Tibial nerve (tissue), 4 donors: ENCODE measurements around the gene RND2. TPM values are rescaled to one million over a fixed set of nuclear protein-coding genes. Genes with fewer than 3 reads are reported as not detected.
"Not testable (repeated sequence)": the region's sequence is repeated elsewhere in the genome, so short reads cannot be mapped to it uniquely, and the experiment has no call there.

Experiments used
- DNase-seq, 2 donors: peaks; one replicate each; pipeline ENCODE4 v3.0.0-alpha.2; 2019; ENCODE audit warnings: low spot score in 2 of 2
- H3K27ac ChIP-seq, 4 donors: fragments of 200-600 bp; sonication (generic) in 3 of 4; one replicate each; pipeline ENCODE4 v1.5.1; 2017 to 2019; ENCODE audit warnings: mild to moderate bottlenecking in 1 of 4
- H3K27me3 ChIP-seq, 2 donors: fragments of 200-600 bp; sonication (generic) in 1 of 2; one replicate each; pipeline versions ENCODE4 v1.5.1 to v1.6.0; 2017 to 2019
- H3K36me3 ChIP-seq, 3 donors: fragments of 200-600 bp; sonication (generic); one replicate each; pipeline ENCODE4 v1.5.1; 2018 to 2019
- H3K4me1 ChIP-seq, 4 donors: fragments of 200-600 bp; sonication (generic) in 3 of 4; one replicate each; pipeline ENCODE4 v1.5.1; 2017 to 2019
- H3K4me3 ChIP-seq, 4 donors: fragments of 200-600 bp; sonication (generic) in 3 of 4; one replicate each; pipeline ENCODE4 v1.5.1; 2017 to 2019; ENCODE audit warnings: mild to moderate bottlenecking in 1 of 4, moderate library complexity in 1 of 4
- H3K9me3 ChIP-seq, 4 donors: fragments of 200-600 bp; sonication (generic) in 3 of 4; one replicate each; pipeline ENCODE4 v1.5.1; 2017 to 2019
- CTCF ChIP-seq, 5 experiments: fragments of 200-600 bp in 3 of 5; fragments of 450-650 bp in 2 of 5; sonication (generic) in 3 of 5; IDR thresholded peaks; one replicate each; pipeline ENCODE4 v1.5.1; 2016 to 2019; ENCODE audit warnings: antibody characterized with exemption in 5 of 5, mild to moderate bottlenecking in 3 of 5, moderate library complexity in 2 of 5
- EP300 ChIP-seq, 2 donors: sonication (generic); formaldehyde crosslinking; IDR thresholded peaks; one replicate each; pipeline ENCODE4 v1.6.1; 2017; ENCODE audit warnings: antibody characterized with exemption in 2 of 2, mild to moderate bottlenecking in 1 of 2
- POLR2A ChIP-seq, 2 donors: fragments of 450-650 bp; IDR thresholded peaks; one replicate each; pipeline ENCODE4 v1.6.1; 2017; ENCODE audit warnings: antibody characterized with exemption in 2 of 2, mild to moderate bottlenecking in 2 of 2, moderate library complexity in 2 of 2
- WGBS, 2 donors: methylation state at CpG; one replicate each; pipeline ENCODE4 v1.1.5; 2018; 5-methylcytosine and 5-hydroxymethylcytosine counted together
- total RNA-seq, 4 donors: library from RNA; depleted of rRNA; stranded (reverse); fragments of >200 nt; gene quantifications; one replicate each; pipeline ENCODE4 v1.1.0, GENCODE V29; 2016

Gene RND2
- total RNA-seq, 4 donors from 2014 or later, result 0.59 to 2.6 (median 1.9) TPM

GRCh38 chr17:42991471-42991870, 33.6 kb upstream of the RND2 start:
- Histone ChIP-seq H3K27me3 (no peaks in the 10 kb centered on the region), H3K9me3 (no peaks in the 10 kb centered on the region), H3K4me3 (no peak overlapping the region), H3K4me1 (peaks cover 0 to 3% (median 0%) of the 10 kb centered on the region in 4 donors), H3K27ac (no peak overlapping the region), H3K36me3 (peaks cover 7 to 78% (median 33%) of the 10 kb centered on the region in 3 donors)
- no peak for TF ChIP-seq CTCF (IDR thresholded peaks at IDR 0.05)
- DNase-seq, result no peak
- 98 to 99% methylated on average over 6 of the region's 6 CpGs for WGBS, 2 donors

GRCh38 chr17:42992872-42993271, 32.2 kb upstream of the RND2 start:
- TF ChIP-seq POLR2A (IDR thresholded peaks at IDR 0.05) (no peak), EP300 (IDR thresholded peaks at IDR 0.05) (no peak)
- no peak for DNase-seq
- Histone ChIP-seq H3K27ac (no peak overlapping the region), H3K27me3 (no peaks in the 10 kb centered on the region), H3K9me3 (no peaks in the 10 kb centered on the region), H3K4me1 (peaks cover 0 to 8% (median 3%) of the 10 kb centered on the region in 4 donors), H3K4me3 (no peak overlapping the region), H3K36me3 (peaks cover 7 to 65% (median 25%) of the 10 kb centered on the region in 3 donors)
- 83 to 85% methylated on average over 5 of the region's 5 CpGs for WGBS, 2 donors

GRCh38 chr17:42993913-42994312, 31.1 kb upstream of the RND2 start:
- H3K36me3 ChIP-seq, result peaks cover 7 to 55% (median 19%) of the 10 kb centered on the region in 3 donors
- 79 to 85% methylated on average over 10 of the region's 10 CpGs for WGBS, 2 donors

GRCh38 chr17:42997390-42997983, 27.5 kb upstream of the RND2 start:
- TF ChIP-seq EP300 (IDR thresholded peaks at IDR 0.05) (no peak), CTCF (IDR thresholded peaks at IDR 0.05) (no peak), POLR2A (IDR thresholded peaks at IDR 0.05) (no peak)
- Histone ChIP-seq H3K27me3 (no peaks in the 10 kb centered on the region), H3K9me3 (no peaks in the 10 kb centered on the region), H3K36me3 (peaks cover 0 to 47% (median 15%) of the 10 kb centered on the region in 3 donors), H3K27ac (peak overlapping the region; percentile 67 to 91 (median 84)), H3K4me3 (peak overlapping the region in 3 of 4 donors; percentile 51 to 74 (median 71)), H3K4me1 (peaks cover 0 to 35% (median 15%) of the 10 kb centered on the region in 4 donors)
- 18 to 33% methylated on average over 5 of the region's 5 CpGs for WGBS, 2 donors
- DNase-seq, result no peak

More at GRCh38 chr17:42993913-42994312, 31.1 kb upstream of the RND2 start:
- not testable (repeated sequence) for DNase-seq, H3K4me3 ChIP-seq, H3K27me3 ChIP-seq, H3K27ac ChIP-seq, H3K9me3 ChIP-seq, H3K4me1 ChIP-seq

- H3K4me3 ChIP-seq, result peak within 1 kb of the TSS; percentile 51 to 79 (median 72)
- peak within 1 kb of the TSS; percentile 67 to 91 (median 88) for H3K27ac ChIP-seq
- H3K27me3 ChIP-seq, result no peaks in the 10 kb centered on the region
- H3K4me1 ChIP-seq, result peaks cover 0 to 35% (median 15%) of the 10 kb centered on the region in 4 donors
- 0 to 1% methylated on average over 42 to 49 of the region's 49 CpGs for WGBS, 2 donors
- TF ChIP-seq EP300 (IDR thresholded peaks at IDR 0.05) (peak; percentile 98 to 99), POLR2A (IDR thresholded peaks at IDR 0.05) (peak; percentile 58 to 90), CTCF (IDR thresholded peaks at IDR 0.05) (peak; percentile 87 to 97 (median 92))
- no peaks in the 10 kb centered on the region for H3K9me3 ChIP-seq
- DNase-seq, result peak; percentile 97 to 98
- peaks cover 0 to 47% (median 21%) of the 10 kb centered on the region in 3 donors for H3K36me3 ChIP-seq
Observed at GRCh38 chr17:42997984-42998938, 26.8 kb upstream of the RND2 start, which contains the start of gene RPL27. Gene RPL27 (plus strand): TSS chr17:42998419. CDS start chr17:42998751, 332 bp downstream.
